IMR-90 (cell line): Measurements from ENCODE around the gene AFAP1L2. TPM values are rescaled to one million over a fixed set of nuclear protein-coding genes. Genes with fewer than 3 reads are reported as not detected.

Experiments
- ATAC-seq: fragments of 200-7000 bp; cut with Tn5 transposase; 2 replicates; pipeline ENCODE4 v1.9.1; 2020; ENCODE audit warnings: low read depth, mild to moderate bottlenecking, moderate library complexity
- BruUV-seq: library from RNA; stranded (reverse); fragments of 400-500 nt; replicated peaks from 2 replicates; lab custom pipeline; 2021; lab: Mats Ljungman, UMichigan
- CTCF ChIA-PET: fragments of 300-600 bp; formaldehyde crosslinking; extraction: SDS; loops from one replicate; lab custom pipeline; 2021; ENCODE audit warnings: antibody characterized with exemption; lab: Yijun Ruan, JAX
- POLR2A ChIA-PET: fragments of 300-600 bp; sonication (Branson Sonifier 250); formaldehyde crosslinking; loops from one replicate; lab custom pipeline; 2022; ENCODE audit warnings: antibody characterized with exemption; ENCODE audit not compliant: unreplicated experiment; lab: Charles Lee
- DNase-seq: peaks from one replicate; pipeline ENCODE4 v3.0.0; 2013
- H2AFZ ChIP-seq: replicated peaks from 2 replicates; pipeline ENCODE3; 2013; ENCODE audit warnings: low read length, mild to moderate bottlenecking; ENCODE audit not compliant: poor library complexity
- H2AK5ac ChIP-seq: 2 replicates; pipeline ENCODE4 v1.6.1; 2013; ENCODE audit warnings: low read depth, low read length, inconsistent platforms
- H2AK9ac ChIP-seq: replicated peaks from 2 replicates; pipeline ENCODE3; 2013; ENCODE audit warnings: mild to moderate bottlenecking, low read depth, low read length, moderate library complexity; ENCODE audit not compliant: poor library complexity
- H2BK120ac ChIP-seq: 2 replicates; pipeline ENCODE4 v1.6.1; 2013; ENCODE audit warnings: low read depth, low read length, inconsistent platforms
- H2BK15ac ChIP-seq: 3 replicates; pipeline ENCODE4 v1.6.1; 2013; ENCODE audit warnings: low read depth, low read length, inconsistent platforms
- H2BK20ac ChIP-seq: 2 replicates; pipeline ENCODE4 v1.6.1; 2013; ENCODE audit warnings: low read depth, mild to moderate bottlenecking, inconsistent platforms, low read length, moderate library complexity
- H2BK5ac ChIP-seq: 2 replicates; pipeline ENCODE4 v1.6.1; 2013; ENCODE audit warnings: mild to moderate bottlenecking, low read depth, low read length, inconsistent platforms; ENCODE audit not compliant: poor library complexity, severe bottlenecking
- H3K14ac ChIP-seq: replicated peaks from 2 replicates; pipeline ENCODE4 v1.6.1; 2013; ENCODE audit warnings: low read depth, low read length, inconsistent platforms
- H3K18ac ChIP-seq: 2 replicates; pipeline ENCODE4 v1.6.1; 2013; ENCODE audit warnings: low read depth, low read length, control low read depth
- H3K23ac ChIP-seq: 2 replicates; pipeline ENCODE4 v1.6.1; 2013; ENCODE audit warnings: low read depth, low read length, inconsistent platforms
- H3K27ac ChIP-seq: 2 replicates; pipeline ENCODE4 v1.5.1; 2013; ENCODE audit warnings: mild to moderate bottlenecking, control low read depth, low read length; ENCODE audit not compliant: insufficient read depth
- H3K27me3 ChIP-seq: 2 replicates; pipeline ENCODE4 v1.6.1; 2013; ENCODE audit warnings: low read length; ENCODE audit not compliant: control insufficient read depth, insufficient read depth
- H3K36me3 ChIP-seq: 2 replicates; pipeline ENCODE4 v1.6.1; 2013; ENCODE audit warnings: low read length, mixed read lengths; ENCODE audit not compliant: control insufficient read depth, insufficient read depth
- H3K4ac ChIP-seq: 2 replicates; pipeline ENCODE4 v1.6.1; 2013; ENCODE audit warnings: low read depth, low read length, inconsistent platforms
- H3K4me1 ChIP-seq: 2 replicates; pipeline ENCODE4 v1.6.1; 2013; ENCODE audit warnings: low read length, mixed read lengths; ENCODE audit not compliant: control insufficient read depth, insufficient read depth
- H3K4me2 ChIP-seq: 2 replicates; pipeline ENCODE4 v1.6.1; 2013; ENCODE audit warnings: low read depth, mild to moderate bottlenecking, control low read depth, low read length, moderate library complexity
- H3K4me3 ChIP-seq: 2 replicates; pipeline ENCODE4 v1.5.1; 2013; ENCODE audit warnings: low read depth, mild to moderate bottlenecking, control low read depth, low read length, moderate library complexity; ENCODE audit not compliant: insufficient read depth
- H3K56ac ChIP-seq: 2 replicates; pipeline ENCODE4 v1.6.1; 2013; ENCODE audit warnings: low read length, inconsistent platforms; ENCODE audit not compliant: insufficient read depth; ENCODE audit errors: extremely low read depth
- H3K79me1 ChIP-seq, 2 experiments: 2 replicates each; pipeline ENCODE4 v1.6.1; 2013; ENCODE audit warnings: low read length in 2 of 2, inconsistent platforms in 1 of 2, low read depth in 1 of 2
- H3K9ac ChIP-seq: 2 replicates; pipeline ENCODE4 v1.6.1; 2013; ENCODE audit warnings: low read depth, low read length, control low read depth
- H3K9me1 ChIP-seq: 2 replicates; pipeline ENCODE4 v1.6.1; 2013; ENCODE audit warnings: low read length, inconsistent platforms; ENCODE audit not compliant: insufficient read depth
- H3K9me3 ChIP-seq: 2 replicates; pipeline ENCODE4 v1.6.1; 2013; ENCODE audit warnings: low read length; ENCODE audit not compliant: control insufficient read depth, insufficient read depth
- H4K20me1 ChIP-seq: 2 replicates; pipeline ENCODE4 v1.6.1; 2013; ENCODE audit warnings: low read length, inconsistent platforms; ENCODE audit not compliant: insufficient read depth
- H4K5ac ChIP-seq: 2 replicates; pipeline ENCODE4 v1.6.1; 2013; ENCODE audit warnings: mild to moderate bottlenecking, low read depth, low read length, control low read depth
- H4K8ac ChIP-seq, 2 experiments: 2 replicates each; pipeline ENCODE4 v1.6.1; 2013; ENCODE audit warnings: low read depth in 2 of 2, low read length in 2 of 2, control low read depth in 1 of 2, inconsistent platforms in 1 of 2
- H4K91ac ChIP-seq: 2 replicates; pipeline ENCODE4 v1.6.1; 2013; ENCODE audit warnings: low read depth, low read length, inconsistent platforms; ENCODE audit not compliant: insufficient read depth
- BHLHE40 ChIP-seq: fragments of 150-350 bp; IDR thresholded peaks from 2 replicates; pipeline ENCODE4 v1.6.1; 2016; ENCODE audit warnings: mild to moderate bottlenecking, low read depth, low read length
- CEBPB ChIP-seq: IDR thresholded peaks from 2 replicates; pipeline ENCODE4 v1.6.1; 2012; ENCODE audit warnings: low read depth, low read length, improper control_type of control experiment
- CHD1 ChIP-seq: IDR thresholded peaks from 2 replicates; pipeline ENCODE4 v1.6.1; 2012; ENCODE audit warnings: low read depth, low read length, improper control_type of control experiment
- FOS ChIP-seq: fragments of 150-350 bp; IDR thresholded peaks from 2 replicates; pipeline ENCODE4 v1.6.1; 2016; ENCODE audit warnings: low read depth, low read length
- MAFK ChIP-seq: IDR thresholded peaks from 2 replicates; pipeline ENCODE4 v1.6.1; 2012; ENCODE audit warnings: low read depth, low read length, improper control_type of control experiment
- MXI1 ChIP-seq: IDR thresholded peaks from 2 replicates; pipeline ENCODE4 v1.6.1; 2012; ENCODE audit warnings: low read depth, mild to moderate bottlenecking, low read length, moderate library complexity, borderline replicate concordance
- NFE2L2 ChIP-seq: fragments of 150-350 bp; IDR thresholded peaks from 2 replicates; pipeline ENCODE4 v1.6.1; 2016; ENCODE audit warnings: low read depth, mild to moderate bottlenecking, low read length
- POLR2A ChIP-seq: IDR thresholded peaks from 2 replicates; pipeline ENCODE4 v1.6.1; 2012; ENCODE audit warnings: mild to moderate bottlenecking, low read depth, low read length
- RAD21 ChIP-seq: IDR thresholded peaks from 2 replicates; pipeline ENCODE4 v1.6.1; 2012; ENCODE audit warnings: low read length, improper control_type of control experiment
- RFX5 ChIP-seq: IDR thresholded peaks from 2 replicates; pipeline ENCODE4 v1.8.0; 2012; ENCODE audit warnings: low read depth, mild to moderate bottlenecking, low read length, moderate library complexity
- SMC3 ChIP-seq: fragments of 150-350 bp; IDR thresholded peaks from 2 replicates; pipeline ENCODE4 v1.6.1; 2016; ENCODE audit warnings: low read depth, mild to moderate bottlenecking, antibody characterized with exemption, low read length, moderate library complexity
- USF2 ChIP-seq: fragments of 150-350 bp; IDR thresholded peaks from 2 replicates; pipeline ENCODE4 v1.6.1; 2017; ENCODE audit warnings: mild to moderate bottlenecking, antibody characterized with exemption, low read length, low read depth
- WGBS, 2 experiments: methylation state at CpG; one replicate each; pipeline versions ENCODE4 v1.1.5 to v1.1.7; 2013; ENCODE audit warnings: missing lambda C conversion rate in 2 of 2; ENCODE audit not compliant: insufficient read length in 1 of 2; ENCODE audit errors: extremely low coverage in 2 of 2; 5-methylcytosine and 5-hydroxymethylcytosine counted together
- dilution Hi-C: fragments of 300-500 bp; cut with HindIII; formaldehyde crosslinking; loops from one replicate; pipeline ENCODE4 v1.14.3; 2018; ENCODE audit warnings: low sequenced_read_pairs; ENCODE audit not compliant: unreplicated experiment
- in situ Hi-C: fragments of 300-500 bp; cut with MboI; formaldehyde crosslinking; loops from 3 replicates; pipeline ENCODE4 v1.14.3; 2019; ENCODE audit warnings: low sequenced_read_pairs, inconsistent platforms, mixed read lengths
- intact Hi-C: fragments of 100-400 bp; cut with micrococcal nuclease; formaldehyde crosslinking; loops from 2 replicates; pipeline ENCODE4 v1.10.0; 2022
- polyA plus RNA-seq, 3 experiments: library from polyadenylated mRNA; depleted of rRNA; stranded (reverse); fragments of >200 nt; gene quantifications; 2 replicates each; pipeline ENCODE4 v1.2.3, GENCODE V29; 2012; ENCODE audit warnings: low replicate concordance in 1 of 3
- total RNA-seq: library from RNA; depleted of rRNA; stranded (reverse); fragments of >200 nt; gene quantifications from 2 replicates; pipeline ENCODE4 v1.2.3, GENCODE V29; 2012
- TF ChIP-seq, protein P1 (sequence below): fragments of 150-350 bp; IDR thresholded peaks from 2 replicates; pipeline ENCODE4 v1.6.1; 2016; ENCODE audit warnings: low read depth, mild to moderate bottlenecking, low read length, moderate library complexity, borderline replicate concordance

AFAP1L2 gene
- total and polyA plus RNA-seq, 2 of the 4 experiments (the other 2 are of a cell fraction): under 0.01 to 0.10 TPM

GRCh38 chr10:114304017-114304570 is 100.2 kb downstream of the AFAP1L2 start (continued):
- TF ChIP-seq SMC3: peak; percentile 85
- TF ChIP-seq CEBPB: peak; percentile 19; the same call in 1 of the 2 replicates

- CTCF ChIA-PET: interaction anchor here (0.6 to 2.1 kb wide), 23 partner anchors 10 to 518 kb away, joined by 3 to 17 read pairs (median 4); partner anchors contain the start of gene FHIP2A
- in situ Hi-C loops (loop anchor here (5.0 to 10.0 kb wide), 3 partner anchors 244 to 821 kb away; no protein-coding TSS in a partner anchor), intact Hi-C loops (loop anchor here (5.0 to 10.0 kb wide), 5 partner anchors 331 to 824 kb away; no protein-coding TSS in a partner anchor), dilution Hi-C loops (no loop called here)
- H3K14ac ChIP-seq: no peak overlapping the region; the same call in 1 of the 2 replicates
- H3K4me3 ChIP-seq: no peak overlapping the region
- ATAC-seq (no peak), DNase-seq (no peak)
- H2BK15ac ChIP-seq: no peak overlapping the region
- peaks cover 12% of the 10 kb centered on the region for H3K27me3 ChIP-seq
- peaks cover 4% of the 10 kb centered on the region; the same call in 1 of the 2 replicates for H4K20me1 ChIP-seq
- POLR2A ChIA-PET: interaction anchor here (1.0 kb wide), 1 partner anchor 156 kb away, joined by 3 read pairs; no protein-coding TSS in a partner anchor
- H3K4me2 ChIP-seq: 0 out of 2 replicates have a peak overlapping the region, but pooled peaks have one; percentile 15
- H3K79me1 ChIP-seq: no peaks in the 10 kb centered on the region
- no peak overlapping the region for H2AK9ac ChIP-seq
- no peak overlapping the region for H3K18ac ChIP-seq
- no peaks in the 10 kb centered on the region for H3K36me3 ChIP-seq
- no peak overlapping the region for H4K8ac ChIP-seq
- H2BK120ac ChIP-seq: peak overlapping the region; percentile 20; the same call in 1 of the 2 replicates
- no peak overlapping the region for H3K9ac ChIP-seq
- H2BK5ac ChIP-seq: no peak overlapping the region
- WGBS, 2 experiments: 60% methylated on average over 7 of the region's 10 CpGs; no CpG with 5 or more reads in 1 of the 2 experiments
- H3K4ac ChIP-seq: peak overlapping the region; percentile 22; the same call in 1 of the 2 replicates
- no peak overlapping the region for H3K56ac ChIP-seq
- H4K5ac ChIP-seq: no peak overlapping the region
- H2BK20ac ChIP-seq: no peak overlapping the region
- H2AFZ ChIP-seq: peak overlapping the region; percentile 55
- BruUV-seq: no TSS peak
- no peak overlapping the region for H3K27ac ChIP-seq
- H3K23ac ChIP-seq: no peak overlapping the region
- peaks cover 7% of the 10 kb centered on the region for H3K9me1 ChIP-seq
- no peaks in the 10 kb centered on the region for H3K9me3 ChIP-seq
- H3K4me1 ChIP-seq: peaks cover 10% of the 10 kb centered on the region
- no peak overlapping the region for H2AK5ac ChIP-seq
- H4K91ac ChIP-seq: no peak overlapping the region
- TF ChIP-seq MAFK: no peak
- TF ChIP-seq USF2: no peak
- TF ChIP-seq NFE2L2: no peak
- TF ChIP-seq BHLHE40: no peak
- no peak for TF ChIP-seq POLR2A
- no peak for TF ChIP-seq FOS
- no peak for TF ChIP-seq RFX5
- no peak for TF ChIP-seq RAD21
- TF ChIP-seq, protein P1, sequence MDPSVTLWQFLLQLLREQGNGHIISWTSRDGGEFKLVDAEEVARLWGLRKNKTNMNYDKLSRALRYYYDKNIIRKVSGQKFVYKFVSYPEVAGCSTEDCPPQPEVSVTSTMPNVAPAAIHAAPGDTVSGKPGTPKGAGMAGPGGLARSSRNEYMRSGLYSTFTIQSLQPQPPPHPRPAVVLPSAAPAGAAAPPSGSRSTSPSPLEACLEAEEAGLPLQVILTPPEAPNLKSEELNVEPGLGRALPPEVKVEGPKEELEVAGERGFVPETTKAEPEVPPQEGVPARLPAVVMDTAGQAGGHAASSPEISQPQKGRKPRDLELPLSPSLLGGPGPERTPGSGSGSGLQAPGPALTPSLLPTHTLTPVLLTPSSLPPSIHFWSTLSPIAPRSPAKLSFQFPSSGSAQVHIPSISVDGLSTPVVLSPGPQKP: no peak
- TF ChIP-seq CEBPB: no peak
- no peak for TF ChIP-seq CHD1
- TF ChIP-seq MXI1: no peak
- no peak for TF ChIP-seq SMC3
These were observed 100.7 kb downstream of the AFAP1L2 start for GRCh38 chr10:114303556-114303955.
